H9 (cell line): ENCODE measurements around the gene RGS9. TPM values are rescaled to one million over a fixed set of nuclear protein-coding genes. Genes with fewer than 3 reads are reported as not detected.
A peak's percentile ranks its signal among the peaks of the same experiment; 100 is the strongest.

ENCODE experiments used
- DNase-seq: peaks from one replicate; pipeline ENCODE4 v3.0.0-alpha.2; 2017
- H2AFZ ChIP-seq: one replicate; pipeline ENCODE4 v1.6.1; 2013; ENCODE audit warnings: mild to moderate bottlenecking, low read length, control low read depth, moderate library complexity
- H2AK5ac ChIP-seq: 2 replicates; pipeline ENCODE4 v1.6.1; 2013; ENCODE audit warnings: low read length, control low read depth, mixed read lengths; ENCODE audit not compliant: insufficient read length
- H2BK120ac ChIP-seq: one replicate; pipeline ENCODE4 v1.6.1; 2013; ENCODE audit warnings: low read depth, mild to moderate bottlenecking, low read length, control low read depth, inconsistent platforms; ENCODE audit not compliant: poor library complexity, severe bottlenecking
- H2BK12ac ChIP-seq: 2 replicates; pipeline ENCODE4 v1.6.1; 2013; ENCODE audit warnings: low read length, control low read depth, mixed read lengths, low read depth; ENCODE audit not compliant: insufficient read length
- H2BK15ac ChIP-seq: 2 replicates; pipeline ENCODE4 v1.6.1; 2013; ENCODE audit warnings: low read depth, low read length, control low read depth
- H2BK20ac ChIP-seq: one replicate; pipeline ENCODE4 v1.6.1; 2013; ENCODE audit warnings: low read depth, mild to moderate bottlenecking, low read length, control low read depth, inconsistent platforms; ENCODE audit not compliant: poor library complexity, severe bottlenecking
- H2BK5ac ChIP-seq: 2 replicates; pipeline ENCODE4 v1.6.1; 2013; ENCODE audit warnings: low read length, control low read depth, mixed read lengths; ENCODE audit not compliant: insufficient read length
- H3K14ac ChIP-seq: 2 replicates; pipeline ENCODE4 v1.6.1; 2013; ENCODE audit warnings: low read length, control low read depth; ENCODE audit not compliant: insufficient read depth
- H3K18ac ChIP-seq: 2 replicates; pipeline ENCODE4 v1.6.1; 2013; ENCODE audit warnings: low read depth, mild to moderate bottlenecking, mixed read lengths, low read length, control low read depth; ENCODE audit not compliant: insufficient read length
- H3K23ac ChIP-seq: 2 replicates; pipeline ENCODE4 v1.6.1; 2013; ENCODE audit warnings: low read length, control low read depth, mixed read lengths, low read depth; ENCODE audit not compliant: insufficient read length
- H3K23me2 ChIP-seq: 2 replicates; pipeline ENCODE4 v1.6.1; 2013; ENCODE audit warnings: low read depth, mild to moderate bottlenecking, mixed read lengths, low read length, control low read depth; ENCODE audit not compliant: insufficient read length, poor library complexity, severe bottlenecking
- H3K27ac ChIP-seq: 2 replicates; pipeline ENCODE4 v1.5.1; 2013; ENCODE audit warnings: low read length, control low read depth, mixed read lengths, low read depth; ENCODE audit not compliant: insufficient read length
- H3K27me3 ChIP-seq: 2 replicates; pipeline ENCODE4 v1.6.1; 2013; ENCODE audit warnings: low read length, control low read depth, inconsistent platforms; ENCODE audit not compliant: insufficient read depth
- H3K4ac ChIP-seq: 2 replicates; pipeline ENCODE4 v1.6.1; 2013; ENCODE audit warnings: low read depth, mild to moderate bottlenecking, control low read depth, inconsistent platforms, low read length, moderate library complexity
- H3K4me1 ChIP-seq: 2 replicates; pipeline ENCODE4 v1.6.1; 2013; ENCODE audit warnings: low read length, control low read depth, inconsistent platforms; ENCODE audit not compliant: insufficient read depth
- H3K4me2 ChIP-seq: 2 replicates; pipeline ENCODE4 v1.6.1; 2013; ENCODE audit warnings: low read length, control low read depth, mixed read lengths; ENCODE audit not compliant: insufficient read length, insufficient read depth
- H3K56ac ChIP-seq: 2 replicates; pipeline ENCODE4 v1.6.1; 2013; ENCODE audit warnings: low read depth, mild to moderate bottlenecking, mixed read lengths, low read length, control low read depth; ENCODE audit not compliant: insufficient read length
- H3K79me1 ChIP-seq: 2 replicates; pipeline ENCODE4 v1.6.1; 2013; ENCODE audit warnings: low read depth, mild to moderate bottlenecking, moderate library complexity, low read length, control low read depth, inconsistent platforms; ENCODE audit not compliant: insufficient read depth, poor library complexity, severe bottlenecking
- H3K79me2 ChIP-seq: 2 replicates; pipeline ENCODE4 v1.6.1; 2013; ENCODE audit warnings: low read length, control low read depth, inconsistent platforms; ENCODE audit not compliant: insufficient read depth
- H3K9ac ChIP-seq: 2 replicates; pipeline ENCODE4 v1.6.1; 2013; ENCODE audit warnings: low read length, control low read depth, mixed read lengths; ENCODE audit not compliant: insufficient read length; ENCODE audit errors: extremely low read depth
- H3K9me3 ChIP-seq: one replicate; pipeline ENCODE4 v1.6.1; 2013; ENCODE audit warnings: low read depth, low read length, inconsistent platforms; ENCODE audit not compliant: control insufficient read depth
- H3T11ph ChIP-seq: one replicate; pipeline ENCODE4 v1.6.1; 2013; ENCODE audit warnings: mild to moderate bottlenecking, low read length, control low read depth, inconsistent platforms
- H4K20me1 ChIP-seq: one replicate; pipeline ENCODE4 v1.6.1; 2013; ENCODE audit not compliant: control insufficient read depth, insufficient read length, insufficient read depth
- H4K5ac ChIP-seq: 2 replicates; pipeline ENCODE4 v1.6.1; 2013; ENCODE audit warnings: low read depth, mild to moderate bottlenecking, mixed read lengths, low read length, control low read depth; ENCODE audit not compliant: insufficient read length
- H4K8ac ChIP-seq: replicated peaks from 2 replicates; pipeline ENCODE4 v1.6.1; 2013; ENCODE audit warnings: low read length, control low read depth, mixed read lengths, low read depth; ENCODE audit not compliant: insufficient read length
- H4K91ac ChIP-seq: 2 replicates; pipeline ENCODE4 v1.6.1; 2013; ENCODE audit warnings: low read depth, mild to moderate bottlenecking, moderate library complexity, mixed read lengths, low read length, control low read depth; ENCODE audit not compliant: insufficient read length
- H3K27ac Mint-ChIP-seq, 3 experiments: 2 replicates in 2 of 3; 3 replicates in 1 of 3; pipeline ENCODE4 v1.8.0; 2020 to 2021; ENCODE audit warnings: mixed read lengths in 3 of 3, mild to moderate bottlenecking in 1 of 3, moderate library complexity in 1 of 3
- H3K27me3 Mint-ChIP-seq: 2 replicates; pipeline ENCODE4 v1.8.0; 2021; ENCODE audit warnings: low read depth, mild to moderate bottlenecking, moderate library complexity, mixed read lengths
- H3K36me3 Mint-ChIP-seq, 3 experiments: 2 replicates in 2 of 3; 3 replicates in 1 of 3; pipeline ENCODE4 v1.8.0; 2020 to 2021; ENCODE audit warnings: low read depth in 3 of 3, mixed read lengths in 3 of 3; ENCODE audit not compliant: insufficient read depth in 1 of 3
- H3K4me1 Mint-ChIP-seq, 2 experiments: 2 replicates each; pipeline ENCODE4 v1.8.0; 2020; ENCODE audit warnings: mixed read lengths in 2 of 2
- H3K4me3 Mint-ChIP-seq, 2 experiments: 2 replicates in 1 of 2; 3 replicates in 1 of 2; pipeline ENCODE4 v1.8.0; 2020 to 2021; ENCODE audit warnings: mild to moderate bottlenecking in 2 of 2, mixed read lengths in 2 of 2, moderate library complexity in 1 of 2
- H3K9me3 Mint-ChIP-seq, 2 experiments: 2 replicates in 1 of 2; 3 replicates in 1 of 2; pipeline ENCODE4 v1.8.0; 2020; ENCODE audit warnings: mild to moderate bottlenecking in 2 of 2, mixed read lengths in 2 of 2, moderate library complexity in 1 of 2
- WGBS: extraction: QIAGEN DNeasy Blood & Tissue Kit; methylation state at CpG from one replicate; pipeline ENCODE4 v1.1.7; 2013; ENCODE audit warnings: missing lambda C conversion rate, low lambda C conversion rate, mixed read lengths; ENCODE audit not compliant: insufficient read length; ENCODE audit errors: extremely low coverage; 5-methylcytosine and 5-hydroxymethylcytosine counted together
- total RNA-seq: library from RNA; stranded (reverse); gene quantifications from 2 replicates; pipeline ENCODE4 v1.2.1, GENCODE V29; 2021
- TF ChIP-seq, protein P1 (sequence below): fragments of 200-600 bp; sonication (generic); conservative IDR thresholded peaks from 3 replicates; pipeline ENCODE4 v1.8.0; 2021; ENCODE audit warnings: antibody characterized with exemption, mild to moderate bottlenecking

The RGS9 gene
- total RNA-seq, 1 experiment from 2014 or later = 12.0 TPM

DNA sequence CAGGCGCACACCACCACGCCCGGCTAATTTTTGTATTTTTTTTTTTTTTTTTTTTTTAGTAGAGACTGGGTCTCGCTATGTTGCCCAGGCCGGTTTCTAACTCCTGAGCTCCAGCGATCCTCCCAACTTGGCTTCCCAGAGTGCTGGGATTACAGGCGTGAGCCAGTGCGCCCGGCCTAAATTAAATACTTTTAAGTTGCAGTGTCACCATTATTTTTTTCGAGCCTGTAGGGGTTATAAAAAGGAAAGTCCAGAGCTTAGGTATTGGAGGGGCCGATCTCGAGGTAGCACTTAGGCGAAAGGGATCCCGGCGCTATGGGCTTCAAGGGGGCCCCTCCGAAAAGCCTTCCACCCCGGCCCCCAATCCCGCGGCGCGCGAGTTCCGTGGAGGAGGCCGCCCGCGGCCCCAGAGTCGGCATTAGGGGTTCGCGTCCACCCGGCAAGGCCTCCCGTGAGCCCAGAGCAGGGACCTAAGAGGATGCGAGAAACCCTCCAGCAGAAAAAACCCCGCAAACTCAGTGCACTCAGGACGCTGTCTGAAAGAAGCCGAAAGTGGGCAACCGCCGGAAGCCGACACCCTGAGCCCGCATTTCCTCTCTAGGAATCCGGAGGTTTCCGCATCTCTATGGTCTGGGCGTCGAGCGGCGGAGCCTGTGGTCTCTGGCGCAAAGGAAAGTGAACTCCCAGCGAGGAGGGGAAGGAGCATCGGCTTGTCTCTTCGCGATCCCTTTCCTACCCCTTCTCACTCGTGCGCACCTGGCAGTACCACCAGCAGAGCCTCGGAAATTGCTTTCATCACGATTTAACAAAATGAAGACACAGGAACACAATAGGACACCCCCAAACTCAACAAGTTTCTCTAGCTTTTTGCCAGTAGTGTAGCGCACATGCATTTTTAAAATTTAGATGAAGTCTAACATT, 14.1 kb upstream of the RGS9 start:
- no peak overlapping the region for H2BK15ac ChIP-seq
- Mint-ChIP-seq H3K27me3 (peaks cover 13% of the 10 kb centered on the region), H3K4me3 (peak overlapping the region; percentile 79), H3K36me3 (no peaks in the 10 kb centered on the region), H3K27ac (peak overlapping the region; percentile 77 to 97 (median 85)), H3K4me1 (peaks cover 4 to 5% of the 10 kb centered on the region in 2 experiments), H3K9me3 (no peaks in the 10 kb centered on the region; a peak in 1 of 5 replicates)
- no peak overlapping the region for H2BK5ac ChIP-seq
- H3K79me1 ChIP-seq = no peaks in the 10 kb centered on the region
- WGBS = no CpG with 5 or more reads among the region's 55 CpGs
- peak overlapping the region; percentile 78; the same call in 1 of the 2 replicates for H3K14ac ChIP-seq
- H3K4me2 ChIP-seq = peak overlapping the region; percentile 82
- H3K23ac ChIP-seq = no peak overlapping the region
- DNase-seq = peak; percentile 96
- no peaks in the 10 kb centered on the region for H3K9me3 ChIP-seq
- H2BK20ac ChIP-seq = no peak overlapping the region
- peak overlapping the region; percentile 71 for H3K18ac ChIP-seq
- no peak overlapping the region for H3T11ph ChIP-seq
- H4K91ac ChIP-seq = no peak overlapping the region
- TF ChIP-seq, protein P1, sequence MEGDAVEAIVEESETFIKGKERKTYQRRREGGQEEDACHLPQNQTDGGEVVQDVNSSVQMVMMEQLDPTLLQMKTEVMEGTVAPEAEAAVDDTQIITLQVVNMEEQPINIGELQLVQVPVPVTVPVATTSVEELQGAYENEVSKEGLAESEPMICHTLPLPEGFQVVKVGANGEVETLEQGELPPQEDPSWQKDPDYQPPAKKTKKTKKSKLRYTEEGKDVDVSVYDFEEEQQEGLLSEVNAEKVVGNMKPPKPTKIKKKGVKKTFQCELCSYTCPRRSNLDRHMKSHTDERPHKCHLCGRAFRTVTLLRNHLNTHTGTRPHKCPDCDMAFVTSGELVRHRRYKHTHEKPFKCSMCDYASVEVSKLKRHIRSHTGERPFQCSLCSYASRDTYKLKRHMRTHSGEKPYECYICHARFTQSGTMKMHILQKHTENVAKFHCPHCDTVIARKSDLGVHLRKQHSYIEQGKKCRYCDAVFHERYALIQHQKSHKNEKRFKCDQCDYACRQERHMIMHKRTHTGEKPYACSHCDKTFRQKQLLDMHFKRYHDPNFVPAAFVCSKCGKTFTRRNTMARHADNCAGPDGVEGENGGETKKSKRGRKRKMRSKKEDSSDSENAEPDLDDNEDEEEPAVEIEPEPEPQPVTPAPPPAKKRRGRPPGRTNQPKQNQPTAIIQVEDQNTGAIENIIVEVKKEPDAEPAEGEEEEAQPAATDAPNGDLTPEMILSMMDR = no peak
- H3K56ac ChIP-seq = no peak overlapping the region
- peak overlapping the region; percentile 100 for H2AFZ ChIP-seq
- H3K23me2 ChIP-seq = peaks cover 3% of the 10 kb centered on the region
- no peaks in the 10 kb centered on the region for H3K4me1 ChIP-seq
- H3K79me2 ChIP-seq = no peaks in the 10 kb centered on the region
- H4K20me1 ChIP-seq = no peaks in the 10 kb centered on the region
- no peak overlapping the region for H3K27ac ChIP-seq
- H4K8ac ChIP-seq = no peak overlapping the region
- H4K5ac ChIP-seq = no peak overlapping the region
- no peak overlapping the region; the same call in 1 of the 2 replicates for H3K4ac ChIP-seq
- H2BK12ac ChIP-seq = no peak overlapping the region
- H3K27me3 ChIP-seq = no peaks in the 10 kb centered on the region; the same call in 1 of the 2 replicates
- H3K9ac ChIP-seq = peak overlapping the region; percentile 82
- H2AK5ac ChIP-seq = no peak overlapping the region
- H2BK120ac ChIP-seq = no peak overlapping the region
